Neural cell (in vitro differentiated cells): Measurements from ENCODE around the gene LSM5. TPM values are rescaled to one million over a fixed set of nuclear protein-coding genes. Genes with fewer than 3 reads are reported as not detected.
"Not testable (repeated sequence)": the region's sequence is repeated elsewhere in the genome, so short reads cannot be mapped to it uniquely, and the experiment has no call there.

Experiments used
- H2AFZ ChIP-seq: fragments of 200-600, 300-800 bp; sonication (generic), shearing (Covaris generic); 2 replicates; pipeline ENCODE4 v1.6.0; 2014; ENCODE audit warnings: low read depth, mild to moderate bottlenecking, antibody characterized with exemption, low read length, moderate library complexity
- H3F3A ChIP-seq: fragments of 200-600 bp; shearing (Covaris generic); 2 replicates; pipeline ENCODE4 v1.6.1; 2016; ENCODE audit warnings: mild to moderate bottlenecking, moderate library complexity, mixed read lengths, antibody characterized with exemption, low read length; ENCODE audit not compliant: insufficient read depth, poor library complexity, severe bottlenecking
- H3K27ac ChIP-seq: fragments of 200-600, 300-800 bp; sonication (generic), shearing (Covaris generic); 2 replicates; pipeline ENCODE4 v1.5.1; 2014; ENCODE audit warnings: mild to moderate bottlenecking, low read length, moderate library complexity
- H3K27me3 ChIP-seq: fragments of 300-800, 200-600 bp; sonication (generic), shearing (Covaris generic); 2 replicates; pipeline ENCODE4 v1.6.0; 2014; ENCODE audit warnings: mild to moderate bottlenecking, low read depth, low read length, moderate library complexity; ENCODE audit not compliant: insufficient read depth
- H3K36me3 ChIP-seq: fragments of 300-800, 200-600 bp; sonication (generic), shearing (Covaris generic); 2 replicates; pipeline ENCODE4 v1.5.1; 2014; ENCODE audit warnings: mild to moderate bottlenecking, antibody characterized with exemption, low read length, moderate library complexity; ENCODE audit not compliant: insufficient read depth
- H3K4me2 ChIP-seq: fragments of 300-800, 200-600 bp; sonication (generic), shearing (Covaris generic); 2 replicates; pipeline ENCODE4 v1.6.0; 2014; ENCODE audit warnings: mild to moderate bottlenecking, low read length
- H3K4me3 ChIP-seq: fragments of 300-800, 200-600 bp; sonication (generic), shearing (Covaris generic); 2 replicates; pipeline ENCODE4 v1.5.1; 2014; ENCODE audit warnings: mild to moderate bottlenecking, low read length, moderate library complexity
- H3K79me2 ChIP-seq: fragments of 200-600 bp; shearing (Covaris generic); replicated peaks from 2 replicates; pipeline ENCODE4 v1.6.0; 2014; ENCODE audit warnings: mild to moderate bottlenecking, low read length, moderate library complexity; ENCODE audit not compliant: insufficient read depth
- H3K9ac ChIP-seq: fragments of 300-800, 200-600 bp; sonication (generic), shearing (Covaris generic); 2 replicates; pipeline ENCODE4 v1.6.1; 2016; ENCODE audit warnings: mild to moderate bottlenecking, low read length, mixed read lengths
- H3K9me2 ChIP-seq: fragments of 200-600 bp; shearing (Covaris generic); 2 replicates; pipeline ENCODE4 v1.6.1; 2016; ENCODE audit warnings: mild to moderate bottlenecking, low read length, mixed read lengths; ENCODE audit not compliant: insufficient read depth
- H3K9me3 ChIP-seq: fragments of 200-600, 300-800 bp; sonication (generic), shearing (Covaris generic); 2 replicates; pipeline ENCODE4 v1.6.1; 2016; ENCODE audit warnings: mild to moderate bottlenecking, mixed run types, low read length, moderate library complexity, mixed read lengths
- H4K20me1 ChIP-seq: fragments of 200-600 bp; shearing (Covaris generic); 2 replicates; pipeline ENCODE4 v1.6.1; 2016; ENCODE audit warnings: mild to moderate bottlenecking, mixed run types; ENCODE audit not compliant: insufficient read depth
- CTCF ChIP-seq: fragments of 450-650 bp; IDR thresholded peaks from 2 replicates; pipeline ENCODE4 v1.5.1; 2014; ENCODE audit warnings: antibody characterized with exemption, mild to moderate bottlenecking, moderate library complexity; ENCODE audit not compliant: poor library complexity, severe bottlenecking
- EP300 ChIP-seq: fragments of 450-650 bp; conservative IDR thresholded peaks from 2 replicates; pipeline ENCODE4 v1.6.1; 2014; ENCODE audit warnings: antibody characterized with exemption, mild to moderate bottlenecking, moderate library complexity; ENCODE audit not compliant: poor library complexity, severe bottlenecking
- EZH2 ChIP-seq: fragments of 200-600, 300-800 bp; shearing (Covaris generic), sonication (generic); IDR thresholded peaks from 2 replicates; pipeline ENCODE4 v1.6.1; 2014; ENCODE audit warnings: antibody characterized with exemption, low read length, borderline replicate concordance, mild to moderate bottlenecking; ENCODE audit not compliant: insufficient read depth, poor library complexity, severe bottlenecking
- MXI1 ChIP-seq: fragments of 450-650 bp; conservative IDR thresholded peaks from 2 replicates; pipeline ENCODE4 v1.6.1; 2014; ENCODE audit warnings: antibody characterized with exemption, mild to moderate bottlenecking; ENCODE audit not compliant: poor library complexity, severe bottlenecking
- POLR2AphosphoS5 ChIP-seq: IDR thresholded peaks from 2 replicates; pipeline ENCODE4 v1.6.1; 2012
- RAD21 ChIP-seq: fragments of 450-650 bp; conservative IDR thresholded peaks from 2 replicates; pipeline ENCODE4 v1.6.1; 2014; ENCODE audit warnings: antibody characterized with exemption, mild to moderate bottlenecking, moderate library complexity
- REST ChIP-seq: IDR thresholded peaks from 2 replicates; pipeline ENCODE4 v1.6.1; 2012; ENCODE audit warnings: borderline replicate concordance
- SMC3 ChIP-seq: fragments of 450-650 bp; conservative IDR thresholded peaks from 2 replicates; pipeline ENCODE4 v1.6.1; 2014; ENCODE audit warnings: antibody characterized with exemption, mild to moderate bottlenecking, moderate library complexity; ENCODE audit not compliant: poor library complexity
- TAF1 ChIP-seq: IDR thresholded peaks from 2 replicates; pipeline ENCODE4 v1.6.1; 2012; ENCODE audit warnings: low read depth
- polyA plus RNA-seq: library from polyadenylated mRNA; depleted of rRNA; stranded (reverse); fragments of >200 nt; gene quantifications from 2 replicates; pipeline ENCODE4 v1.2.3, GENCODE V29; 2014

Gene LSM5
- polyA plus RNA-seq, 1 donor from 2014 or later = 100 TPM

- Histone ChIP-seq H3K27me3 (no peaks in the 10 kb centered on the region), H3K4me3 (no peak overlapping the region), H3F3A (no peaks in the 10 kb centered on the region), H4K20me1 (no peaks in the 10 kb centered on the region), H3K27ac (no peak overlapping the region), H3K9ac (no peak overlapping the region), H3K79me2 (peaks cover 66% of the 10 kb centered on the region), H3K4me2 (no peak overlapping the region), H3K36me3 (no peaks in the 10 kb centered on the region), H2AFZ (no peak overlapping the region), H3K9me3 (no peaks in the 10 kb centered on the region), H3K9me2 (no peaks in the 10 kb centered on the region)
- TF ChIP-seq SMC3 = no peak
- TF ChIP-seq CTCF = no peak
- no peak for TF ChIP-seq TAF1
- TF ChIP-seq POLR2AphosphoS5 = no peak
- no peak for TF ChIP-seq REST
- no peak for TF ChIP-seq RAD21
- no peak for TF ChIP-seq EZH2
- no peak for TF ChIP-seq MXI1
- TF ChIP-seq EP300 = no peak
These were observed 11.3 kb upstream of the LSM5 start for GRCh38 chr7:32501522-32501921.

- H3K9ac ChIP-seq = no peak overlapping the region
- no peak overlapping the region for H3K4me2 ChIP-seq
- peaks cover 69% of the 10 kb centered on the region for H3K79me2 ChIP-seq
- no peak for TF ChIP-seq TAF1
- no peak for TF ChIP-seq EP300
- no peak for TF ChIP-seq CTCF
- TF ChIP-seq SMC3 = no peak
- TF ChIP-seq POLR2AphosphoS5 = no peak
- TF ChIP-seq MXI1 = no peak
- no peak for TF ChIP-seq REST
- TF ChIP-seq EZH2 = no peak
- no peak overlapping the region for H3K4me3 ChIP-seq
- no peak overlapping the region for H2AFZ ChIP-seq
- no peaks in the 10 kb centered on the region for H4K20me1 ChIP-seq
- no peaks in the 10 kb centered on the region for H3F3A ChIP-seq
- H3K27me3 ChIP-seq = no peaks in the 10 kb centered on the region
- H3K36me3 ChIP-seq = no peaks in the 10 kb centered on the region
- no peak overlapping the region for H3K27ac ChIP-seq
- H3K9me2 ChIP-seq = no peaks in the 10 kb centered on the region
- no peaks in the 10 kb centered on the region for H3K9me3 ChIP-seq
These were observed 10.8 kb upstream of the LSM5 start for GRCh38 chr7:32500922-32501341.

- not testable (repeated sequence) for H3K4me2 ChIP-seq, H3K27ac ChIP-seq, H3K4me3 ChIP-seq, H3K27me3 ChIP-seq, H3K9me2 ChIP-seq, H3K36me3 ChIP-seq, H3K9ac ChIP-seq, H3F3A ChIP-seq, H2AFZ ChIP-seq, H3K9me3 ChIP-seq, H4K20me1 ChIP-seq
- H3K79me2 ChIP-seq = peaks cover 69% of the 10 kb centered on the region
These were observed 10.0 kb upstream of the LSM5 start for GRCh38 chr7:32500216-32500615.
